ENCODE results near the gene MFSD6L. TPM values are rescaled to one million over a fixed set of nuclear protein-coding genes. Genes with fewer than 3 reads are reported as not detected.

The MFSD6L gene
- total RNA-seq, 1 donor from 2014 or later: 3.1 TPM

GRCh38 chr17:8747742-8748141 lies 51.4 kb downstream of the MFSD6L start:
- Mint-ChIP-seq H3K9me3 (no peaks in the 10 kb centered on the region), H3K27me3 (peaks cover 22% of the 10 kb centered on the region), H3K36me3 (no peaks in the 10 kb centered on the region), H3K4me3 (no peak overlapping the region), H3K4me1 (ENCODE audit: unreplicated experiment) (no peaks in the 10 kb centered on the region), H3K27ac (no peak overlapping the region)
- no peak for TF ChIP-seq CTCF (conservative IDR thresholded peaks at IDR 0.05)
- DNase-seq (ENCODE audit: extremely low spot score, unreplicated experiment): no peak

Other genes starting within 250 kb of the MFSD6L start
- 135 and 254 TPM in 2 replicates for gene MYH10, start 168.6 kb downstream of the MFSD6L start, total RNA-seq (ENCODE audit: low replicate concordance)
- not detected in 2 replicates for gene CCDC42, start 54.5 kb downstream of the MFSD6L start, total RNA-seq (ENCODE audit: low replicate concordance)
- not detected in 2 replicates for gene SPDYE4, start 40.8 kb downstream of the MFSD6L start, total RNA-seq (ENCODE audit: low replicate concordance)
- not detected in 2 replicates for gene PIK3R6, start 68.3 kb upstream of the MFSD6L start, total RNA-seq (ENCODE audit: low replicate concordance)
- gene PIK3R5, start 166.3 kb upstream of the MFSD6L start, total RNA-seq (ENCODE audit: low replicate concordance): 0.29 TPM in 2 replicates
- 10.7 and 17.4 TPM in 2 replicates for gene NTN1, start 222.1 kb upstream of the MFSD6L start, total RNA-seq (ENCODE audit: low replicate concordance)